GM19043 (cell line): ENCODE measurements around the gene ITGAE.

Source experiments
- ATAC-seq: cut with Tn5 transposase; IDR thresholded peaks from one replicate; pipeline ENCODE4 v1.9.1; 2021; ENCODE audit warnings: low read depth; ENCODE audit not compliant: unreplicated experiment

The ITGAE gene

GRCh38 chr17:3817851-3818605 lies 17.0 kb upstream of the ITGAE start:
- ATAC-seq = no peak

GRCh38 chr17:3815925-3816324 lies 14.9 kb upstream of the ITGAE start:
- ATAC-seq = no peak

GRCh38 chr17:3815122-3815521 lies 14.1 kb upstream of the ITGAE start:
- no peak for ATAC-seq

- no peak for ATAC-seq
These were observed 13.4 kb upstream of the ITGAE start for GRCh38 chr17:3814361-3814760.

GRCh38 chr17:3813171-3813570 lies 12.2 kb upstream of the ITGAE start:
- no peak for ATAC-seq

- no peak for ATAC-seq
These were observed 11.8 kb upstream of the ITGAE start for GRCh38 chr17:3812771-3813170.

GRCh38 chr17:3812284-3812683 lies 11.3 kb upstream of the ITGAE start:
- no peak for ATAC-seq

GRCh38 chr17:3810019-3810418 lies 9.0 kb upstream of the ITGAE start:
- ATAC-seq = no peak

GRCh38 chr17:3809135-3809534 lies 8.1 kb upstream of the ITGAE start:
- ATAC-seq = no peak

- no peak for ATAC-seq
These were observed 7.7 kb upstream of the ITGAE start for GRCh38 chr17:3808701-3809100.

GRCh38 chr17:3805581-3805980 lies 4.6 kb upstream of the ITGAE start:
- ATAC-seq = no peak

- no peak for ATAC-seq
These were observed 3.5 kb upstream of the ITGAE start for GRCh38 chr17:3804503-3804931.

- ATAC-seq = no peak
These were observed 2.3 kb upstream of the ITGAE start for GRCh38 chr17:3803308-3803640.

- no peak for ATAC-seq
These were observed 1.7 kb upstream of the ITGAE start for GRCh38 chr17:3802461-3803307.

GRCh38 chr17:3801792-3802191 lies 804 bp upstream of the ITGAE start:
- no peak for ATAC-seq

GRCh38 chr17:3801347-3801746 lies 359 bp upstream of the ITGAE start:
- no peak for ATAC-seq

GRCh38 chr17:3799181-3799945 lies 1.6 kb downstream of the ITGAE start:
- no peak for ATAC-seq

- no peak for ATAC-seq
These were observed 2.5 kb downstream of the ITGAE start for GRCh38 chr17:3798273-3799180.

GRCh38 chr17:3796822-3797170 lies 4.2 kb downstream of the ITGAE start:
- peak; percentile 30 for ATAC-seq

GRCh38 chr17:3796110-3796821 lies 4.7 kb downstream of the ITGAE start:
- ATAC-seq = peak; percentile 81
